LNCAP (cell line): ENCODE data around the gene PRR23B.

Experiments
- CTCF ChIP-seq: fragments of 450-650 bp; IDR thresholded peaks from 2 replicates; pipeline ENCODE4 v1.5.1; 2017; ENCODE audit warnings: mild to moderate bottlenecking

PRR23B gene

GRCh38 chr3:139020868-139021234 lies at the start of gene PRR23B:
Gene PRR23B, minus strand, starts transcription at chr3:139020926. Its CDS starts 265 bp downstream, at chr3:139020661.
- TF ChIP-seq CTCF, result peak; percentile 22; the same call in 1 of the 2 replicates

GRCh38 chr3:139062918-139063317 lies 42.2 kb upstream of the PRR23B start:
- no peak for TF ChIP-seq CTCF

- no peak for TF ChIP-seq CTCF
These were observed 32.3 kb upstream of the PRR23B start for GRCh38 chr3:139052802-139053600.

- TF ChIP-seq CTCF, result 0 out of 2 replicates have a peak, but pooled peaks have one; percentile 26
These were observed 23.9 kb upstream of the PRR23B start, which contains the start of gene PRR23C for GRCh38 chr3:139044366-139045210. Gene PRR23C, minus strand, starts transcription at chr3:139044892. Its CDS starts 272 bp downstream, at chr3:139044620.

GRCh38 chr3:139043554-139044365 lies 23.0 kb upstream of the PRR23B start:
- no peak for TF ChIP-seq CTCF

GRCh38 chr3:139037478-139037877 lies 16.8 kb upstream of the PRR23B start:
- no peak for TF ChIP-seq CTCF
